ENCODE measurements around the gene GALNT2.

DNA sequence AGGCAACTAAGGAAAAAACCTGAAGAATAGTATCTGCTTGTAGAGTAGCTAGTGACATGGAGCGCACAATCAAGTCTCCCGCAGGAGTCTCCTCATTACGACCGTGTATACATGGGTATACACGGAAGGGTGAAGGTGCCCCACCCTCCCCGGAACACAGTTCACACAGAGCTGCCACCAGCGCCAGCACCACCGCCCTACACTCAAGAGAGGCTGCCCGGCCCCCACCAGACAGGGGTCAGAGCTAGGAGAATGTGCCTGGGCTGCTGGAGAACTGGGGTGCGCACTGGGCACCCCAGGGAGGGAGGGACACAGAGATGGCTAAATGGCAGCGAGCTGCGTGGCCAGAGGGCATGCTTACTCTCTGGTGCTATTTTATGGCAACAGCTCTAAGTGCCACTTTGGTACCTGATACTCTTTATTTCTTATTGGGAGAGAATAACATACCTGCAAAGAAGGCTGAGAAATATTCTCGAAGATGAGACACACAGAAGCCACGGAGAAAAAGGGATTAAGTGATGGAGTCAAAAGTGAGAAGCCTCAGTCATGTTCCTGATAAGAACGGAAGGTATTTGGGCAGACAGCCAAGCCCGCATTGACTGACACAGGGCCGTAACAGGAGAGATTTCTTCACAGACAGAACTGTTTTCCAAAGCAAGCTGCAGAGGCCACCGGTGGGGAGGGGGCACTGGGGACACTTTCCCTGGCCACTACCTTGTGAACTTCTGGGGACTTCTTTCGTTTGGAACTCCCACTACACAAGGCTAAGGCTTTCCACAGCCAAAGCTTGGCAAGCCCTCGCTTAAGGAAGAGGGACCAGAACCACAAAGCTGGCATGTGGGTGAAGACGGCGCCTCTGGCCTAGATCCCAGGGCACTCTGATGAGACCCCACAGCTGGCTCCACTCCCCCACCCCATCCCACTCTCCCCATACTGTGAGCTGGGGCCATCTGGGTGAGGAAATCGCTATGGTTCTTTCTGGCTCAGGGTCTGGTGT, 251.1 kb downstream of the GALNT2 start:
- TF ChIP-seq, protein P1, sequence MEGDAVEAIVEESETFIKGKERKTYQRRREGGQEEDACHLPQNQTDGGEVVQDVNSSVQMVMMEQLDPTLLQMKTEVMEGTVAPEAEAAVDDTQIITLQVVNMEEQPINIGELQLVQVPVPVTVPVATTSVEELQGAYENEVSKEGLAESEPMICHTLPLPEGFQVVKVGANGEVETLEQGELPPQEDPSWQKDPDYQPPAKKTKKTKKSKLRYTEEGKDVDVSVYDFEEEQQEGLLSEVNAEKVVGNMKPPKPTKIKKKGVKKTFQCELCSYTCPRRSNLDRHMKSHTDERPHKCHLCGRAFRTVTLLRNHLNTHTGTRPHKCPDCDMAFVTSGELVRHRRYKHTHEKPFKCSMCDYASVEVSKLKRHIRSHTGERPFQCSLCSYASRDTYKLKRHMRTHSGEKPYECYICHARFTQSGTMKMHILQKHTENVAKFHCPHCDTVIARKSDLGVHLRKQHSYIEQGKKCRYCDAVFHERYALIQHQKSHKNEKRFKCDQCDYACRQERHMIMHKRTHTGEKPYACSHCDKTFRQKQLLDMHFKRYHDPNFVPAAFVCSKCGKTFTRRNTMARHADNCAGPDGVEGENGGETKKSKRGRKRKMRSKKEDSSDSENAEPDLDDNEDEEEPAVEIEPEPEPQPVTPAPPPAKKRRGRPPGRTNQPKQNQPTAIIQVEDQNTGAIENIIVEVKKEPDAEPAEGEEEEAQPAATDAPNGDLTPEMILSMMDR (IDR thresholded peaks at IDR 0.05; ENCODE audit: poor library complexity), result no peak
- TF ChIP-seq EZH2 (IDR thresholded peaks at IDR 0.05; ENCODE audit: borderline replicate concordance) (no peak), EZH2phosphoT487 (IDR thresholded peaks at IDR 0.05; ENCODE audit: low read depth, severe bottlenecking, unreplicated experiment) (no peak)
